IMR-90 (cell line): ENCODE results near the gene PMIS2. TPM values are rescaled to one million over a fixed set of nuclear protein-coding genes. Genes with fewer than 3 reads are reported as not detected.

Experiments
- ATAC-seq: fragments of 200-7000 bp; cut with Tn5 transposase; 2 replicates; pipeline ENCODE4 v1.9.1; 2020; ENCODE audit warnings: low read depth, mild to moderate bottlenecking, moderate library complexity
- BruUV-seq: library from RNA; stranded (reverse); fragments of 400-500 nt; replicated peaks from 2 replicates; lab custom pipeline; 2021; lab: Mats Ljungman, UMichigan
- CTCF ChIA-PET: fragments of 300-600 bp; formaldehyde crosslinking; extraction: SDS; loops from one replicate; lab custom pipeline; 2021; ENCODE audit warnings: antibody characterized with exemption; lab: Yijun Ruan, JAX
- POLR2A ChIA-PET: fragments of 300-600 bp; sonication (Branson Sonifier 250); formaldehyde crosslinking; loops from one replicate; lab custom pipeline; 2022; ENCODE audit warnings: antibody characterized with exemption; ENCODE audit not compliant: unreplicated experiment; lab: Charles Lee
- DNase-seq: peaks from one replicate; pipeline ENCODE4 v3.0.0; 2013
- H2AFZ ChIP-seq: replicated peaks from 2 replicates; pipeline ENCODE3; 2013; ENCODE audit warnings: low read length, mild to moderate bottlenecking; ENCODE audit not compliant: poor library complexity
- H2AK5ac ChIP-seq: 2 replicates; pipeline ENCODE4 v1.6.1; 2013; ENCODE audit warnings: low read depth, low read length, inconsistent platforms
- H2AK9ac ChIP-seq: replicated peaks from 2 replicates; pipeline ENCODE3; 2013; ENCODE audit warnings: mild to moderate bottlenecking, low read depth, low read length, moderate library complexity; ENCODE audit not compliant: poor library complexity
- H2BK120ac ChIP-seq: 2 replicates; pipeline ENCODE4 v1.6.1; 2013; ENCODE audit warnings: low read depth, low read length, inconsistent platforms
- H2BK15ac ChIP-seq: 3 replicates; pipeline ENCODE4 v1.6.1; 2013; ENCODE audit warnings: low read depth, low read length, inconsistent platforms
- H2BK20ac ChIP-seq: 2 replicates; pipeline ENCODE4 v1.6.1; 2013; ENCODE audit warnings: low read depth, mild to moderate bottlenecking, inconsistent platforms, low read length, moderate library complexity
- H2BK5ac ChIP-seq: 2 replicates; pipeline ENCODE4 v1.6.1; 2013; ENCODE audit warnings: mild to moderate bottlenecking, low read depth, low read length, inconsistent platforms; ENCODE audit not compliant: poor library complexity, severe bottlenecking
- H3K14ac ChIP-seq: replicated peaks from 2 replicates; pipeline ENCODE4 v1.6.1; 2013; ENCODE audit warnings: low read depth, low read length, inconsistent platforms
- H3K18ac ChIP-seq: 2 replicates; pipeline ENCODE4 v1.6.1; 2013; ENCODE audit warnings: low read depth, low read length, control low read depth
- H3K23ac ChIP-seq: 2 replicates; pipeline ENCODE4 v1.6.1; 2013; ENCODE audit warnings: low read depth, low read length, inconsistent platforms
- H3K27ac ChIP-seq: 2 replicates; pipeline ENCODE4 v1.5.1; 2013; ENCODE audit warnings: mild to moderate bottlenecking, control low read depth, low read length; ENCODE audit not compliant: insufficient read depth
- H3K27me3 ChIP-seq: 2 replicates; pipeline ENCODE4 v1.6.1; 2013; ENCODE audit warnings: low read length; ENCODE audit not compliant: control insufficient read depth, insufficient read depth
- H3K36me3 ChIP-seq: 2 replicates; pipeline ENCODE4 v1.6.1; 2013; ENCODE audit warnings: low read length, mixed read lengths; ENCODE audit not compliant: control insufficient read depth, insufficient read depth
- H3K4ac ChIP-seq: 2 replicates; pipeline ENCODE4 v1.6.1; 2013; ENCODE audit warnings: low read depth, low read length, inconsistent platforms
- H3K4me1 ChIP-seq: 2 replicates; pipeline ENCODE4 v1.6.1; 2013; ENCODE audit warnings: low read length, mixed read lengths; ENCODE audit not compliant: control insufficient read depth, insufficient read depth
- H3K4me2 ChIP-seq: 2 replicates; pipeline ENCODE4 v1.6.1; 2013; ENCODE audit warnings: low read depth, mild to moderate bottlenecking, control low read depth, low read length, moderate library complexity
- H3K4me3 ChIP-seq: 2 replicates; pipeline ENCODE4 v1.5.1; 2013; ENCODE audit warnings: low read depth, mild to moderate bottlenecking, control low read depth, low read length, moderate library complexity; ENCODE audit not compliant: insufficient read depth
- H3K56ac ChIP-seq: 2 replicates; pipeline ENCODE4 v1.6.1; 2013; ENCODE audit warnings: low read length, inconsistent platforms; ENCODE audit not compliant: insufficient read depth; ENCODE audit errors: extremely low read depth
- H3K79me1 ChIP-seq, 2 experiments: 2 replicates each; pipeline ENCODE4 v1.6.1; 2013; ENCODE audit warnings: low read length in 2 of 2, inconsistent platforms in 1 of 2, low read depth in 1 of 2
- H3K9ac ChIP-seq: 2 replicates; pipeline ENCODE4 v1.6.1; 2013; ENCODE audit warnings: low read depth, low read length, control low read depth
- H3K9me1 ChIP-seq: 2 replicates; pipeline ENCODE4 v1.6.1; 2013; ENCODE audit warnings: low read length, inconsistent platforms; ENCODE audit not compliant: insufficient read depth
- H3K9me3 ChIP-seq: 2 replicates; pipeline ENCODE4 v1.6.1; 2013; ENCODE audit warnings: low read length; ENCODE audit not compliant: control insufficient read depth, insufficient read depth
- H4K20me1 ChIP-seq: 2 replicates; pipeline ENCODE4 v1.6.1; 2013; ENCODE audit warnings: low read length, inconsistent platforms; ENCODE audit not compliant: insufficient read depth
- H4K5ac ChIP-seq: 2 replicates; pipeline ENCODE4 v1.6.1; 2013; ENCODE audit warnings: mild to moderate bottlenecking, low read depth, low read length, control low read depth
- H4K8ac ChIP-seq, 2 experiments: 2 replicates each; pipeline ENCODE4 v1.6.1; 2013; ENCODE audit warnings: low read depth in 2 of 2, low read length in 2 of 2, control low read depth in 1 of 2, inconsistent platforms in 1 of 2
- H4K91ac ChIP-seq: 2 replicates; pipeline ENCODE4 v1.6.1; 2013; ENCODE audit warnings: low read depth, low read length, inconsistent platforms; ENCODE audit not compliant: insufficient read depth
- CEBPB ChIP-seq: IDR thresholded peaks from 2 replicates; pipeline ENCODE4 v1.6.1; 2012; ENCODE audit warnings: low read depth, low read length, improper control_type of control experiment
- RAD21 ChIP-seq: IDR thresholded peaks from 2 replicates; pipeline ENCODE4 v1.6.1; 2012; ENCODE audit warnings: low read length, improper control_type of control experiment
- WGBS, 2 experiments: methylation state at CpG; one replicate each; pipeline versions ENCODE4 v1.1.5 to v1.1.7; 2013; ENCODE audit warnings: missing lambda C conversion rate in 2 of 2; ENCODE audit not compliant: insufficient read length in 1 of 2; ENCODE audit errors: extremely low coverage in 2 of 2; 5-methylcytosine and 5-hydroxymethylcytosine counted together
- dilution Hi-C: fragments of 300-500 bp; cut with HindIII; formaldehyde crosslinking; loops from one replicate; pipeline ENCODE4 v1.14.3; 2018; ENCODE audit warnings: low sequenced_read_pairs; ENCODE audit not compliant: unreplicated experiment
- in situ Hi-C: fragments of 300-500 bp; cut with MboI; formaldehyde crosslinking; loops from 3 replicates; pipeline ENCODE4 v1.14.3; 2019; ENCODE audit warnings: low sequenced_read_pairs, inconsistent platforms, mixed read lengths
- intact Hi-C: fragments of 100-400 bp; cut with micrococcal nuclease; formaldehyde crosslinking; loops from 2 replicates; pipeline ENCODE4 v1.10.0; 2022
- polyA plus RNA-seq, 3 experiments: library from polyadenylated mRNA; depleted of rRNA; stranded (reverse); fragments of >200 nt; gene quantifications; 2 replicates each; pipeline ENCODE4 v1.2.3, GENCODE V29; 2012; ENCODE audit warnings: low replicate concordance in 1 of 3
- total RNA-seq: library from RNA; depleted of rRNA; stranded (reverse); fragments of >200 nt; gene quantifications from 2 replicates; pipeline ENCODE4 v1.2.3, GENCODE V29; 2012

Gene PMIS2
- total and polyA plus RNA-seq, 2 of the 4 experiments (the other 2 are of a cell fraction) = not detected

GRCh38 chr19:35544110-35544802, 41.7 kb upstream of the PMIS2 start:
- DNase-seq = no peak
- in situ Hi-C loops = no loop called here
- Histone ChIP-seq H3K4me3 (peak overlapping the region; percentile 91), H3K27ac (peak overlapping the region; percentile 90; the same call in 1 of the 2 replicates), H3K14ac (peak overlapping the region; percentile 93; the same call in 1 of the 2 replicates), H2AK9ac (peak overlapping the region; percentile 95), H4K20me1 (0 out of 2 replicates have a peak, but pooled peaks cover 3% of the 10 kb centered on the region), H2BK15ac (no peak overlapping the region), H3K9me1 (peaks cover 9% of the 10 kb centered on the region; the same call in 1 of the 2 replicates), H2BK120ac (no peak overlapping the region), H3K23ac (peak overlapping the region; percentile 85), H2AFZ (peak overlapping the region; percentile 99), H2AK5ac (peak overlapping the region; percentile 87), H3K4me2 (peak overlapping the region; percentile 98), H3K18ac (no peak overlapping the region), H4K91ac (peak overlapping the region; percentile 79; the same call in 1 of the 2 replicates), H4K5ac (peak overlapping the region; percentile 79), H3K56ac (peak overlapping the region; percentile 57; the same call in 1 of the 2 replicates), H3K9ac (peak overlapping the region; percentile 90), H4K8ac (peak overlapping the region; percentile 91 to 97; a peak in 3 of 4 replicates), H3K4me1 (peaks cover 8% of the 10 kb centered on the region), H3K36me3 (peaks cover 4% of the 10 kb centered on the region; the same call in 1 of the 2 replicates), H3K79me1 (peaks cover 31 to 50% of the 10 kb centered on the region in 2 experiments), H3K27me3 (no peaks in the 10 kb centered on the region), H2BK20ac (no peak overlapping the region), H3K4ac (peak overlapping the region; percentile 87; the same call in 1 of the 2 replicates), H3K9me3 (no peaks in the 10 kb centered on the region), H2BK5ac (no peak overlapping the region)
- intact Hi-C loops = loop anchor here (2.0 kb wide), 1 partner anchor 33 kb away; no protein-coding TSS in a partner anchor
- no peak for ATAC-seq
- dilution Hi-C loops = no loop called here
- POLR2A ChIA-PET = no interaction called here
- no CpG with 5 or more reads among the region's 3 CpGs for WGBS, 2 experiments
- CTCF ChIA-PET = no interaction called here
- TF ChIP-seq RAD21 (no peak), CEBPB (peak; percentile 21; the same call in 1 of the 2 replicates)
- BruUV-seq = no TSS peak
